GM18499 (cell line): Measurements from ENCODE around the gene TMEM273.
"Not testable (repeated sequence)": the region's sequence is repeated elsewhere in the genome, so short reads cannot be mapped to it uniquely, and the experiment has no call there.

Source experiments
- ATAC-seq: cut with Tn5 transposase; IDR thresholded peaks from one replicate; pipeline ENCODE4 v1.9.1; 2021; ENCODE audit warnings: moderate number of reproducible peaks; ENCODE audit not compliant: insufficient read depth, unreplicated experiment

TMEM273 gene

DNA sequence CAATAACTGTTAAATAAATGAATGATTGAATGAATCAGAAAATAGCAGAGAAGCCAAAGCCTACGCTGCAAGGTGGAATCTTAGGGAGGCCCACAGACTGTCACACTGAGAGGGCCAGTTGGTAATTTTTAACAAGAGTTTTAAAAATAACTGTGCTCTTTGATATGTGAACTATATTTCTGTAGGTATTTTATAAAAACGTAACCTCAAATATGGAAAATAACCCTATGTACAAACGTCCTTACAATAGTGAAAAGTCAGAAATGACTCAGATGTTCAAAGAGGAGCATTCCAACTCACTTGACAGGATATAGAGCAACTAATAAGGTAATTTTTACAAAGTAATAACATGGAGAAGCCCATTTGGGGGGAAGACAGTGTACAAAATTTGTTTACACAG lies 18.9 kb upstream of the TMEM273 start:
- ATAC-seq, result no peak

DNA sequence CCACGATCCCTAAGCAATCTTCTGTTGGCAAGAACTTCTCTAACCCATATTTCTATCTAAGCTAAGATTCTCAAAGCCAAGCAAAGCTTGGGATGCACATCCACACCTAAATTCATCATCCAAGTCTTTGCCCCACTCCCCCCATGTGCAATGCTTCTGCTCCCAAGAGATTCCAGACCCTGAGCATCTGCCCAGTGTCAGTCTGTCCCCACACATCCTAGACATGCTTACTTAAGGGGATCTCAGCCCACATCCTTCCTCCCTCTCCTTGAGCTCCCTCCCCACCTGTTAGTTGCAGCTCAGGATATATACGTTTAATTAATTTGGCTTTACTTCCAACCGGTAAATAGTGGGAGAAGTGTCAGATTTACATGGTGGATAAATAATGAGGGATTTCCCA lies 17.0 kb upstream of the TMEM273 start:
- ATAC-seq, result no peak

DNA sequence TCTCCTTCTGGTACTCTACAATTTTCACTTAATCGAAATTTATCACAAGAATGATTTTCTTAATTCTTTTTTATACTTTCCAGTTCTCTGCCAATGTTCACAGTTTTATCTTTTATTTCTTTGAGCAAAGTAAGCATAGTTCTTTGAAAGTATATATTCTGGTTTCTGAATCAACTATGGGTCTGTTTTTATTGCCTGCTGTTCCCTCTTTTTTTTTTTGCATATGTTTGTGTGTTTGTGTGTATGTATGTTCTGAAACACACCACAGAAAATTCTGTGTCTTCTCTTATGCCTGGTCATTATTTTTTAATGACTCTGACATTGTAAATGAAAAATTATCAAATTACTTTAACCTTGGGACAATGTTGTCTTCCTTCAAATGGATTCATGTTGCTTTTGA lies 15.9 kb upstream of the TMEM273 start:
- no peak for ATAC-seq

DNA sequence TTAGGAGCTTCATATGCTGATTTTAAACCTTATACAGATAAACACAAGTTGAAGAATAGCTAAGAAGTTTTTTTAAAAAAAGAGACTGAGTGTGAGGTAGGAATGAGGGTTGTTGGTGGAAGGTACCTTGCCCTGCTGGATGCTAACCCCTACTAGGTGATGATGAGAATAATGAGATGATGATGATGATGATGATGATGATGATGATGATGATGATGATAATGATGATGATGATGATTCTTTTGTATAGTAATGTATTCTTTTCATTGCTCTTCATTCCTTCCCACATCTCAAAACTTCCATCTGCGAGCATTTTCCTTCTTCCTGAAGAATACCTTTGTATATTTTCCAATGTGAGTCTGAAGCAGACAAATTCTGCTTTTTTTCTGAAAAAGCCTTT lies 14.1 kb upstream of the TMEM273 start:
- ATAC-seq, result no peak

DNA sequence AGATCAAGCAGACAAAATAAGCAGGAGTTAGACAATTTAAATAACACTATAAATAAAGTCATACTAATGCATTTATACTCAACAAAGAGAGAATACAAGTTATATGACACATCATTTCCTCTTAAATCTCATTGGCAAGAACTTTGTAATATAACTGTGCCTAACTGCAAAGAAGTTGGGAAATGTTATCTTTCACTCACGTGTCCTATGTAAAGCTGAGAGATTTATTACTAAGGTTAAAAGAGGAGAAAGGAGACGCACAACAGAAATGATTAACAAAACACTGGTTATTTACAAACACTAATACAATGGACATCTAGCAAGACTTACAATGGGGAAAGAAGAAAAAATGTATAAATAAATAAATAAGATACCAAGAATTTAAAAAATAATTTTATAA lies 12.7 kb upstream of the TMEM273 start:
- no peak for ATAC-seq

DNA sequence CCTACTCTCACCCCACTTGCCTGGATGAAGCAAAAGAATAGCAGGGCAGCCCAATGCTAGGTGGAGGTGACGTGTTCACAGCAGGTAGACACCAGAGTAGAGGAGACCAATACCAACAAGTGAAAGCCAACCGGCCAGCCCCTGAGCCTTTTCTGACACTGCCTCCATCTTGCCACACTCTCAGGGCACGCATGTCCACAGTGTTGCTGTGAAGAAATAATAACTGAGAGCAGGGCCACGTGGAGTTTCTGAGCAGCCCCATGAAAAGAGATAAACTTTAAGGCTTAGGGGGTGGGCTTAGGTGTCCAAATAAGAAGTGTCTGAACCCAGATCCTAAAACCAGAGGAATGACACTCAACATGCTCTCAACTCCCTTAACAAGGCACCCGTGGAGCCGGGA lies 9.0 kb upstream of the TMEM273 start:
- ATAC-seq, result no peak

DNA sequence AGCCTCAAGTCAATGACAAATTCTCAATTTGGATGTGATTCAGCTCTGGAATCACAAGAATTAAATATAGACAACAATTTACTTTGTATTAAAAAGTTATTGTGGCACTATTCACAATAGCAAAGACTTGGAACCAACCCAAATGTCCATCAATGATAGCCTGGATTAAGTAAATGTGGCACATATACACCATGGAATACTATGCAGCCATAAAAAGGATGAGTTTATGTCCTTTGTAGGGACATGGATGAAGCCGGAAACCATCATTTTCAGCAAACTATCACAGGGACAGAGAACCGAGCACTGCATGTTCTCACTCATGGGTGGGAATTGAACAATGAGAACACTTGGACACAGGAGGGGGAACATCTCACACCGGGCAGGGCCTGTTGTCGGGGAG lies 7.7 kb upstream of the TMEM273 start:
- ATAC-seq, result not testable (repeated sequence)

DNA sequence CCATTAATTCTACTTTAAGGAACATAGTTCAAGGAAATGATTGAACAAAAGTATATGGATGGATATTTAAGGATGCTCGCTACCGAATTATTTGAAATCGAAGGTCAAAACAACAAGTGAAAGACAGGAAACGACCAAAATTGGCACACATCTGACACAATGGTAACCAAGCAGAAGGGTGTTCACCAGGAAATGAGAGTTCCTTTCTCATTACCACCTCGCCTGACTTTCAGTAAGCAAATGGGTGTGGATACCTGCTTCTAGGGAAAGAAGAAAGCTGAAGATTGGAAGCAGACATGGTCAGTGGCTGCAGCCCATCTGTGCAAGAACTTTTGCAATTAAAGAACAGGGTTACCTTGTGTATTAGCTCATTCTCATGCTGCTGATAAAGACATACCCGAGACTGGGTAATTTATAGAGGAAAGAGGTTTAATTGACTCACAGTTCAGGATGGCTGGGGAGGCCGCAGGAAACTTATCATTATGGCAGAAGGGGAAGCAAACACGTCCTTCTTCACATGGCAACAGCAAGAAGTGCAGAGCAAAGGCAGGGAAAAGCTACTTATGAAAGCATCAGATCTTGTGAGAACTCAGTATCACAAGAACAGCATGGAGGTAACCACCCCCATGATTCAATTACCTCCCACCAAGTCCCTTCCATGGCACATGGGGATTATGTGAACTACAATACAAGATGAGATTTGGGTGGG lies 6.2 kb upstream of the TMEM273 start:
- ATAC-seq, result no peak

DNA sequence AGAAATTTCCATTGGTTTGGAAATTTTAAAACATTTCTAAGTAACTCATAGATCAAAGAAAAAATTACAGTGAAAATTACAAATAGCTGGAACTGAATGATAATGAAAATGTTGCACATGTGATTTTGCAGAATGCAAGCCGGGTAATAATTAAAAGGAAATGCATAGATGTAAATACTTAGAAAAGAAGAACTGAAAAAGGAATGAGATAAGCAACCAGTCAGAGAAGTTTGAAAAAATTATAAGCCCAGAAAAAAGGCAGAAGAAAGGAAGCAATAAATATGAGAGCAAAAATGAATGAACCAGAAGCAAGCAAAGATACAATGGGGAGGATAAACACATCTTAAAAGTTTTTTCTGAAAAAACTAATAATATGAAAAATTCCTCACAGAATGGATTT lies 3.2 kb upstream of the TMEM273 start:
- no peak for ATAC-seq

DNA sequence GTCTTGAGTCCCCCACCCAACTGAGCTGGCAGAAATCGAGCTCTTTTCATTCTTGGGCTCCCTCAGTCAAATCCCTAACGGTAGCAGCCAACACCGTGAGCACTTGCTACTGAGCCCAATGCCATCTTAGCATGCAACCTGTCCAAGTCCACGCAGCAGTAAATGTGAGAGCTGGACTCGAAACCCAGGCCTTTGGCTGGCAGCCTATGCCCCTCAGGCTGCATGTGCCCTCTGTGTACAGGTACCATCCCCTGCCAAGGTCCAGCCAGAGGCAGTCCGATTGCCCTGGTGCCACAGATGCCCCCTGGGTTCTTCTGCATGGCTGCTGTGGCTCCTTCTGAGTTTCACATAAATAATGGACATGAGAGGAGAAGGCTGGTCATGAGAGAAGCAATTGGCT lies 1.2 kb upstream of the TMEM273 start:
- no peak for ATAC-seq

DNA sequence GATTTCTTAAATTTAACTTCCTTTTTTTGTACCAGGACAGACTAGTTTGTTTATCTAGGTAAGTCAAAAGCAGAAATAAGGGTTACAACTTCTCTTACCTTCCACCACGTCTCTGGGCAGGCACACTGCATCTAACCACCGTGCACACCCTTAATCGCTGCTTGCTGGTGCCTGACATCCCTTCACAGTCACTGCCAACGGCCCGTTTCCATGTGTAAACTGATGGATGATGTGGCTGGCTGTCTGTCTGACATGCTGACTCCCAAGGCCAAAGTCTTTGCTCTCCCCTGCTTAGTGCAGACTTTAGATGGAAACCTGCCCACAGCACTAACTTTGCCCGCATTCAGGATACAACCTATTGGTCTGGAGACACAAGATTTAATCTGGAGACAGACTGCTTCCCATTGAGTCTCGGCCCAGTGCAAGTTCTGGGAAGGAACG lies 1.1 kb downstream of the TMEM273 start:
- ATAC-seq, result no peak

DNA sequence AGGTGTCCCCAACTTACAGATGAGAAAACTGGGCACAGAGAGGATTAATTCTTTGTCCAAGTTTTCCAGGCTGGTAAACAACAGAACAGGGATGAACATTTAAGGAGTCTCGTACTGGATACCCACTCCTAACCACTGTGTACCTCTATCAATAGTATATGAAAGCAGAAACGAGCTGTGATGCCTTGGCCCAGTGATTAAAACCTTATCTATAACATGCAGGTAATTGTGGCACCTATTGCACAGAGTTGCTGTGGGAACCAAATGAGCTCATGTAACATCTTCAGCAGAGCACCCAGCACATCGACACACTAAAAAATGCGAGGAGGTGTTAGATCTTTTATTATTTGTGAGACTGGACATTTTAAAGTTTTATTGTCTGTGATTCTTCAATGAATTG lies 1.6 kb downstream of the TMEM273 start:
- ATAC-seq, result no peak

DNA sequence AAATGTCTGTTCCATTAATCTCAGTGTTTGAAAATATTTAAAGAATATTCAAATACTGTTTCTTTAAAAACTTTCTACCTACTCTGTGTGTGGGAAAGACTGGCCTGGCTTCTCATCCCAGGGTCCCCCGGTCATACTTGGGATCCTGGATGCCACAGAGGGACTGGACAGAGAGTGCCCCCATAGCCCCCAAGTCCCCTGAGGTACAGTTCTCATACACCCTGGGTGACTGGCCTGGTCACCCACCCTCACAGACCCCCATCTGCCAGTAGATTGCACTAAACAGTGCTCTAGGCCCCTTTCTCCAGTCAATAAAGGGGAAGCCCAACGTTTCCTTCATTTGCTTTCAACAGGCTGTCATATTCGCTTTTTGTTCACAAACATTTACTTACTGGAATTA lies 3.0 kb downstream of the TMEM273 start:
- ATAC-seq, result no peak

DNA sequence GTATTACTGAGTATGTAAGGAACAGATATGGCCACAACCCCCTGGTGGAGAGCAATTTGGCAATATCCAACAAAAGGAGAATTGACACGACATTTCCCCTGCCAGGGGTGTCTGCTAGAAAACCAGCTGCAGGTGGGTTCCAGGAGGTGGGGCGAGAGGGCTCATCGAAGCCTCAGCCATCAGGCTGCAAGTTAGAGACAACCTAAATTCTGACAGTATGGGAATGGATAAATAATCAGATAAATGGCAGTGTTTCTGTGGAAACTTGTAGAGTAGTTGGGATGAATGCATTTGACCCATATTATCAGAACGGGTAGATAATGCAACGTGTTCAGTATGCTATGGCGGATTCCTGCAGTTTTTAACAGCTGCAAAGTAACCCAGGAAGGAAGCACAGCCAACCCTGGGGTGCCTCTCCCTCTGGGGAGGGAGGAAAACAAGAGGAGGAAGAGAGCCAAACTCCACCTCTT lies 3.5 kb downstream of the TMEM273 start:
- ATAC-seq, result no peak

DNA sequence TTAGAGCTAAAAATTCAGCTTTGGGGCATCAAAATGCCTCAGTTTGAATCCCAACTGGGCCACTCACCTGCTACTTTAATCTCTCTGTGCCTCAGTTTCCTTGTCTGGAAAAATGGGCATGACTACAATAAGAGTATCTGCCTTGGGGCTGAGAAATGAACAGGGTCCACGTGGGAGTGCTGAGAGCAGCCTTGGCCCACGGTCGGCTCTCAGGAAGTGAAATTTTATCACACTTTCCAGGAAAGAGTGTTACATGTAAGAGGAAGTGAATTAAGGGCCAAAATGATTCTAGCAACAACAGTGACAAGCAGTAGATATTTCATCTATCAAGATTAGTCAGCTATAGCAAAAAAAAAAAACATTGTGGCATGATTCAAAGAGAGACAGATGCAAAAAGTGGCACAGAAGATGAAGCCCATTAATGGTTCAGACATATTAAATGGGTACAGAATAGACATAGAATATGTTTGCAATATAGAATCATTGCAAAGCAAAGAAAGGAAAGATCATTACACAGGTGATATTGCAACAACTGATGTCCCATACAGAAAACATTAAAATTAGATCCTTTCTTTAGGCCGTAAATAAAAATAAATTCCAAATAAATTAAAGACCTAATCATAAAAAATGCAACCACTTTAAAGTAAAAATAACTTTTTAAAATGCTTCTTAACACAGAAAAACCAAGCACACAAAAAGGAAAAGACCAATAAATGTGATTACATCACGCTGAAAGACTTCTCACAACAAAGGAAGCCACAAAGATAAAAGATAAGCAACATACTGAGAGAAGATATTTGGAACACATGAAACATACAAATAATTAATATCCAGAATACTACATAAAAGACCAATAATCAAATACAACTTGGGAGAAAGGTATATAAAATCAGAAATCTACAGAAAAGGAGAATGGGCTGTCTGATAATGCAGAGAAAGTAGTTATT lies 4.3 kb downstream of the TMEM273 start:
- ATAC-seq, result no peak

DNA sequence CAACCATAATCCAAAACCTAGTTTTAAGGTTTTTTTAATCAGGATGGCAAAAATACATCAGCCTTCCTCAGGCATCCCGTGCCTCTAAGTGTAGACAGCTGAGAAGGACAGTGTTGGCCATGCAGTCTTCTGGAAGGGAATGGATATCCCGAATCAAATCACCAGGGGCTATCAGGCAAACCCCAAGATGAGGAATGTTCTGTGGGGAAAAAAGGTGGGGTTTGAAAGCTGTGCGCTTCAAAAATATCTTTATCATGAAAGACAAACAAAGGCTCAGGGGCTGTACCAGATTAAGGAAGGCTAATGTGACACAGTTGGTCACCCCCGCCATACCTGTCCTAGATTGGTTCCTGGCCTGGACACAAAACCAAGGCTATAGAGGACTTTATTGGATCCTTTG lies 5.4 kb downstream of the TMEM273 start:
- ATAC-seq, result no peak

DNA sequence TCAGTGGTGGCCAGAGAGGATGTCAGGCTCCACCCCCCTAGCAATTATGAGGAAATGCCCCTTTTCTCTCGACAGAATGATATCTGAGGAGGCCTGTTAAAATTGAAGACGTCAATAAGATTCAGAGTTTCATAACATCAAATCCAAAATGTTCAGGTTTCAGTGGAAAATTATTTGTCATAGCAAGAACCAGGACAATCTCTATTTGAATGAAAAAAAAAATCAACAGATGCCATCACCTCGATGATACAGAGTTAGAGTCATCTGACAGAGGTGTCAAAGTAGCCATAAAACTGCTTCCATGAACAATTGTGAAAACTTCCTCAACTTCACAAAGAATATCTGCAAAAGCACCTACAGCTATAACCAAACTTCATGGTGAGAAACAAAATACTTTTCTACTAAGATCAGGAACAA lies 7.7 kb downstream of the TMEM273 start:
- ATAC-seq, result no peak

DNA sequence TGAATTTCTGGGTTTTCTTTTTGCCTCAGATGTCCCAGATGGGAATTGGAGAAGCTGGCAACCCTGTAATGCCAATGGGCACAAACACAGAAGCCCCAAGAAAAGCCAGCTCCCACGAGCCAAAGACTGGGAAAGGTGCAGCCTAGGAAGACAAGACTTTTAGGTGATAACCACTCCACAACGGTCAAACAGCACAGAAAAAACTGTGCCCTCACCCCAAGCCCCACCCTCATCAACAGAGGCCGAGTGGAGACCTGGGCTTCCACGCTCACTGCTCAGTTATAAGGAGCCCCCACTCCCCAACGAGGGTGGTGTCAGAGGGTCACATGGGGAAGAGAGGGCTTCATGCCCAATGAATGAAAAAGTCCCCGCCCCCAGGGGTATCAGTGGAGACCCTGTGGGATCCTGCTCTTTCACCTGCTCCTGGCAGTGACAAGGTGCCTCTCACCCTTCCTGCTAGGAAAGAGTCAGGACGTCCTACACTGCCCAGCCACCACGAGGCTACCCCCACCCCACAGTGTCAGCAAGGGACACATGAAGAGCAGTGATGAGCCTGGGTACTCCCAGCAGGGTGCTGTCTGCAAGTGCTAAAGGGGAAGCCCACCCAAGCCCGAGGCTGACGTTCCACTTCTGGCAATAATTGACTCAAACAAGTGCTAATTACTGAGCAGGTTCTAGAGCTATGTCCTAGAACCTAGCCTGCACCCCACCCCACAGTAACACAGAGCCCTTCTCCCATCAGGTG lies 8.3 kb downstream of the TMEM273 start:
- no peak for ATAC-seq

DNA sequence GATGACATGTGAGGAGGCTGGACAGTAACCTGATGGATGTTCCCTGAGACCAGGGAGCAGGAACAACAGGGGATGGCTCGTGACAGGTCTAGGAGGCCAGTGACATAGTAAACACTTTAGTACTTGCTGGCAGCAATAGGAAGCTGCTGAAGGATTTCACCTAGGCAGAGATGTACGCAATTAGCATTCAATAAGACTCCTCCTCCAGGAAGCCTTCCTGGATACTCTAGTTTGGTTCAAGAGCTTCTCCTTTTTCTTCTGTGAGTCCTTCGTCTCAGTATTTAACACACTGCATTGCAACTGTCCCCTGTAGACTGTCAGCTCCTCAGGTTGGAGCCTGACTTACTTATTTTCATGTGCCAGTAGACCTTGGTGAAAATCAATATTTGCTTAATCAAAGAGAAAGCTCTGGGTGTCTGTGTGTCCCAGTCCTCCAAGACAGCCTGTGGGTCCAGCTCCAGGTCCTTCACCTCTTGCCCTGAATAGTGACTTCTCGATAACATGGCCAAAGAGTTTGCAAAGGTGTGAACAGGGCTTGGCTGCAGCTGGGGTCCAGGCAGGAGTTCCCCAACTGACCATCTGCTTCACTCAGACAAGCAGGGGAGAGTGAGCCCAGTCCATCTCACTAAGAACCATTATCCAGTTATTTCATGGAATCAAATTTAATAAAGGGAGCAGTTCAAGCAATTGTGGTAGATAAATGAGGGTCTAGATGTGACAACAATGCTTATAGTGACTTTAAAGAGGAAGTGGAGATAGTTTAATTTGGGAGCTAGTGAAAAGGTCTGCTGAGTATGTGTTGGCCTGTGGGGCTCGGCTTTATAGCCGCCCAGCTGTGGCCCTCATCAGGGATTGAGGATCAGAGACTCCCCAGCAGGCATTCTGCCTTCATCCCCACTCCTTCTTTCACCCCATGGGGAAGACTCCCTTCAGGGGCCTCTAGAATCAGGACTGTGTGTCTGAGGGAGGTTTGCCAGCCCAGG lies 9.4 kb downstream of the TMEM273 start:
- no peak for ATAC-seq
